ENCODE measurements around the gene TMEM52.
"Not testable (repeated sequence)": the region's sequence is repeated elsewhere in the genome, so short reads cannot be mapped to it uniquely, and the experiment has no call there.

TMEM52 gene

GRCh38 chr1:1945782-1946393 lies 26.8 kb upstream of the TMEM52 start:
- no peak for DNase-seq

GRCh38 chr1:1943834-1944570 lies 24.9 kb upstream of the TMEM52 start:
- peak; percentile 50 for DNase-seq

- DNase-seq = no peak
These were observed 23.9 kb upstream of the TMEM52 start for GRCh38 chr1:1942753-1943656.

GRCh38 chr1:1941868-1942752 lies 23.0 kb upstream of the TMEM52 start:
- DNase-seq = no peak

DNA sequence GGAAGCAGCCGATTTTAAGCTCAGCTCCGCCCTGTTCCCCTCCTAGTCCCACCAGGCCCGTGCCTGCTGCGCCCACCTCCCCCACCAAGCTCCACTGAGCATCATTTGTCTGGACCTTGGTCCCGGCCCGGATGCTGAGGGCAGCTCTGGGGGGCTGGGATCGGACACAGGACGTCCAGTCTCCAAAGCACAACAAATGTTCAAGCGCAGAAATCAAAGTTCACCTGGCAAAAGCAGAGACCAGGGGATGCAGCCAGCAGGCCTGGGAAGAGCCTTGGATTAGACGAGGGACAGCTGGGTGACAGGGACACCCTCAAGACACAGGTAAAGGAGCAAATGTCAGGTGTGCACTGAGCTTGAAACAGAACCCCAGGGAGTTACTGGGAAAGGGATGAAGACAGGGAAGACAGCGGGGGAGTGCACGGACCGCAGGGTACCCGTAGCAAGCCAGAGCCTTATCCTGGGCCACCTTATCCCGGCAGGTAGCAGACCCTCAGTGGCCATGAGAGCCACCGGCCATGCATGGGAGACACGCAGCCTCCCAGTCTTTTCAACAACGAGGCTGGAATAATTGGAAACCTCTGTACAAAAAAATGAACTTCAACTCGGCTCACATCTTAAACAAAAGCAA lies 22.2 kb upstream of the TMEM52 start:
- no peak for DNase-seq

- DNase-seq = no peak
These were observed 21.0 kb upstream of the TMEM52 start for GRCh38 chr1:1940123-1940425.

- DNase-seq = no peak
These were observed 20.4 kb upstream of the TMEM52 start for GRCh38 chr1:1939296-1940122.

DNA sequence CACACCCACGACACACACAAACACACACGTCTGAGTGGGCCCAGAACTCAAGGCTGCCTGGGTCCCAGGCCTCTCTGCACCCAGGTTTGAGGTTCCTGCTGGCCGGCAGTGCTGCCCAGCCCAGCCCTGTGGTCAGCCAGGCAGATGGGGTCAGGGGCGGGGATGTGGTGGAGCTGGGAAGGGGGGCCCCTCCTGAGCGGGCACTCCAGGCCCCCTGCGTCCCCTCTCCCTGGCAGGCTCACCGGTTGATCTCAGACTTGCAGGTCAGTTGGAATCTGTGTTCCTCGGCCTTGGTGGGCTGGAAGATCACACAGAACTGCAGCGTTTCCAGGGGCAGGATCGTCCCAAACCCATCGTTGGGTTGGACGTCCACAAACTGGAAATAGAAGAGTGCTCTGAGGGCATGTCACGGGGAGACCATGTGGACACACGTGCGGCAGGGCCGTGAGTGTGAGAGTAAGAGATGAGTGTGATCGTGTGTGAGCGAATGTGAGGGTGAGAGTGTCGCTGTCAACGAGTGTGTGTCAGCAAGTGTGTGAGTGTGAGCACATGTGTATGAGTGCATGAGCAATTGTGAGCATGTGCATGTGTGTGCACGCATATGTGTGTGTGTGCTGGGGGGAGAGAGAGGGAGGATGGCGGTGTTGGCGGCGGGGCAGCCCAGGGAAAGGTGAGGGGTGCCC lies 19.7 kb upstream of the TMEM52 start:
- DNase-seq = no peak

DNA sequence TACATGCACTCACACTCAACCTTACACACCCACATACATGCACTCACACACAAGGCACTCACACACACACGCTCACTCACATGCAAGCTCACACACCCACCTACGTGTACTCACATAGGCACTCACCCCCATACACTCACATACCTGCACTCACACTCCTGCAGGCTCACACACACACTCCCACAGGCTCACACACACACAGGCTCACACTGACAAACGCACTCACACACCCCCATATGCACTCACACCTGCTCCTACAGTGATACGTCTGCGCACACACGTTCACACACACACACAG lies 19.1 kb upstream of the TMEM52 start:
- DNase-seq = no peak

DNA sequence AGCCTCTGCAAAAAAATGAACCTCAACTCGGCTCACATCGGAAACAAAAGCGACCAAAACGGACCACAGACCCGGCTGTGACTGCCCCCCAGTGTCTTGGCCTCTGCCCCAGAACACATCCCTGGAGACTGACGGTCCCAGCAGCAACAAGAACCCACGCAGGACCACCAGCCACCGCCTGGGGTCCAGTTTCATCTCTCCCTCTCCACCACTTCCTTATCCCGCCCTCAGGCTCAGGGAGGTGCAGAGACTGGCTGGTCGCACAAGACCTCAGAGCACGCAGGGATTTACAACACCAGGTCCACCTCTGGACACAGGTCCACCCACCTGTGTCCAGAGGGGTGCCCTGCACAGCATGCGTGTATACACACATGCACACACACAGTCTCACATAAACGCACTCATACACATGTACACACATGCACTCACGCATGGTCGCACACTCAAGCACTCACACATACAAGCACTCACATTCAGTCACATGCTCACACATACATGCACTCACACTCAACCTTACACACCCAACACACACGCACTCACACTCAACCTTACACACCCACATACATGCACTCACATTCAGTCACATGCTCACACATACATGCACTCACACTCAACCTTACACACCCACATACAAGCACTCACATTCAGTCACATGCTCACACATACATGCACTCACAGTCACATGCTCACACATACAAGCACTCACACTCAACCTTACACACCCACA lies 18.6 kb upstream of the TMEM52 start:
- no peak for DNase-seq

- DNase-seq = no peak
These were observed 18.0 kb upstream of the TMEM52 start for GRCh38 chr1:1937061-1937460.

DNA sequence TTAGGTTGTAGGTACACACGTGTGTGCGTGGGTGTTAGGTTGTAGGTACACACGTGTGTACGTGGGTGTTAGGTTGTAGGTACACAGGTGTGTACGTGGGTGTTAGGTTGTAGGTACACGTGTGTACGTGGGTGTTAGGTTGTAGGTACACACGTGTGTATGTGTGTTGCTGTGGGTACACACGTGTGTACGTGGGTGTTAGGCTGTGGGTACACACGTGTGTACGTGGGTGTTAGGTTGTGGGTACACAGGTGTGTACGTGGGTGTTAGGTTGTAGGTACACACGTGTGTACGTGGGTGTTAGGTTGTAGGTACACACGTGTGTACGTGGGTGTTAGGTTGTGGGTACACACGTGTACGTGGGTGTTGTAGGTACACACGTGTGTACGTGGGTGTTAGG lies 15.8 kb upstream of the TMEM52 start:
- DNase-seq = not testable (repeated sequence)

GRCh38 chr1:1929639-1930545 lies 10.8 kb upstream of the TMEM52 start:
- no peak for DNase-seq

- no peak for DNase-seq
These were observed 10.1 kb upstream of the TMEM52 start for GRCh38 chr1:1929102-1929638.

DNA sequence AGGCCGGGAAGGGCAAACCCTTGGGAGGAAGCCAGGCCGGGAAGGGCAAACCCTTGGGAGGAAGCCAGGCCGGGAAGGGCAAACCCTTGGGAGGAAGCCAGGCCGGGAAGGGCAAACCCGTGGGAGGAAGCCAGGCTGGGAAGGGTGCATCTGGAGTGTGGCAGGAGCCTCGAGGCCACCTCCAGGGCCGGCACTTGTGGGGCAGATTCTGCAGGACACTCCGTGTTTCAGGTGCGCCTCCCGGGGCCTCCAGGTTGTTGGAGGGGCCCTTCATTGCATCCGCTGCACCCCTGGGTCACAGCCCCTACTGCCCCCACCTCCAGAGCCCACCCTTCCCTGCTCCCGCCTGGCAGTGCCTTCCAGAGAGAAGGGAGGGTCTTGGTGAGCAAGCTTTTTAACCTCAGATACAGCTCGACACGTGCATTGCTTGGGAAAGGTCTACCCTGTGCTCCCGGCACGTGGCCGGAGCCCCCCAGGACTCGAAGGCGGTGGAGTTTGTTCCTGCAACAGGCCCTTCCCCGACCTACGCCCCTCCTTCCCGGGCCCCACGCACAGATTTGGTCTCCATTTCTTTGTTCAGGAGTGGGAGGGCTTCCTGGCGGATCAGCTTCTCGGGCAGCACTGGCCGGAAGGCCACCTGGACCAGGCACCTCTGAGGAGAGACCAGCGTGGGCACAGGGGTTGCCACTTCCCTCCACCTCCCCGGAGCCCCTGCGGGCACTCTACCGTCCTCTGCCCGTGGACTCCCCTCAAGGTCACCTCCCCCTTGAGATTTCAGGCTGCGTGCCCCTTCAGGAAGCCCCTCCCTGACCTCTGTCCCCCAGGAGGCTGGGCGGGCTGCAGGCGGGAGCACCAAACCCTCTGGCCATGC lies 9.4 kb upstream of the TMEM52 start:
- DNase-seq = no peak

- DNase-seq = no peak
These were observed 8.7 kb upstream of the TMEM52 start for GRCh38 chr1:1927751-1928150.

GRCh38 chr1:1926886-1927660 lies 8.0 kb upstream of the TMEM52 start:
- DNase-seq = no peak
